A673 (cell line): ENCODE results near the gene ENGASE.

Source experiments
- EZH2 ChIP-seq: fragments of 200-600 bp; sonication (generic); IDR thresholded peaks from 2 replicates; pipeline ENCODE4 v1.6.1; 2017; ENCODE audit warnings: borderline replicate concordance, low read depth, mild to moderate bottlenecking, mixed read lengths, antibody characterized with exemption, low read length; ENCODE audit not compliant: poor library complexity, severe bottlenecking
- TF ChIP-seq, protein P1 (sequence below): fragments of 300-800, 200-600 bp; sonication (generic); conservative IDR thresholded peaks from 2 replicates; pipeline ENCODE4 v1.5.1; 2017; ENCODE audit warnings: low read depth, mild to moderate bottlenecking, antibody characterized with exemption, low read length, moderate library complexity, mixed read lengths

DNA sequence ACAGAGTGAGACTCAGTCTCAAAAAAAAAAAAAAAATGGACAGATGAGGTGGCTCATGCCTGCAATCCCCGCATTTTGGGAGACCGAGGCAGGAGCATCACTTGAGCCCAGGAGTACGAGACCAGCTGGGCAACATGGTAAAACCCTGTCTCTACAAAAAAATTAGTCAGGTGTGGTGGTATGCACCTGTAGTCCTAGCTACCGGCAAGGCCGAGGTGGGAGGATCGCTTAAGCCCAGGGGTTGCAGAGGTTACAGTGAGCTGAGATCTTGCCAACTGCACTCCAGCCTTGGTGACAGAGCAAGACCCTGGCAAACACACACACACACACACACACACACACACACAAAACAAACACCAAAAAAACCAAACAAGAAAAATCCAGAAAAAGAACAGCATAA lies 7.7 kb upstream of the ENGASE start:
- TF ChIP-seq, protein P1, sequence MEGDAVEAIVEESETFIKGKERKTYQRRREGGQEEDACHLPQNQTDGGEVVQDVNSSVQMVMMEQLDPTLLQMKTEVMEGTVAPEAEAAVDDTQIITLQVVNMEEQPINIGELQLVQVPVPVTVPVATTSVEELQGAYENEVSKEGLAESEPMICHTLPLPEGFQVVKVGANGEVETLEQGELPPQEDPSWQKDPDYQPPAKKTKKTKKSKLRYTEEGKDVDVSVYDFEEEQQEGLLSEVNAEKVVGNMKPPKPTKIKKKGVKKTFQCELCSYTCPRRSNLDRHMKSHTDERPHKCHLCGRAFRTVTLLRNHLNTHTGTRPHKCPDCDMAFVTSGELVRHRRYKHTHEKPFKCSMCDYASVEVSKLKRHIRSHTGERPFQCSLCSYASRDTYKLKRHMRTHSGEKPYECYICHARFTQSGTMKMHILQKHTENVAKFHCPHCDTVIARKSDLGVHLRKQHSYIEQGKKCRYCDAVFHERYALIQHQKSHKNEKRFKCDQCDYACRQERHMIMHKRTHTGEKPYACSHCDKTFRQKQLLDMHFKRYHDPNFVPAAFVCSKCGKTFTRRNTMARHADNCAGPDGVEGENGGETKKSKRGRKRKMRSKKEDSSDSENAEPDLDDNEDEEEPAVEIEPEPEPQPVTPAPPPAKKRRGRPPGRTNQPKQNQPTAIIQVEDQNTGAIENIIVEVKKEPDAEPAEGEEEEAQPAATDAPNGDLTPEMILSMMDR = no peak
- no peak for TF ChIP-seq EZH2
